Endometrial microvascular endothelial cells (primary cell): Measurements from ENCODE around the gene GPR18. TPM values are rescaled to one million over a fixed set of nuclear protein-coding genes. Genes with fewer than 3 reads are reported as not detected.

Source experiments
- in situ Hi-C: cut with HindIII; loops from 2 replicates; pipeline ENCODE4 v1.10.0; 2017; ENCODE audit warnings: low sequenced_read_pairs, low pct_unique_long_range_greater_than_20kb; ENCODE audit errors: inconsistent ontology term
- total RNA-seq: library from RNA; depleted of rRNA; stranded (reverse); fragments of >200 nt; gene quantifications from one replicate; pipeline ENCODE4 v1.2.3, GENCODE V29; 2015; ENCODE audit errors: inconsistent ontology term

The GPR18 gene
- not detected for total RNA-seq

- in situ Hi-C loops: no loop called here
Measured at GRCh38 chr13:99258210-99258860, at the start of gene GPR18. Gene GPR18, minus strand, starts transcription at chr13:99258379. Its CDS starts 2,507 bp downstream, at chr13:99255872.

DNA sequence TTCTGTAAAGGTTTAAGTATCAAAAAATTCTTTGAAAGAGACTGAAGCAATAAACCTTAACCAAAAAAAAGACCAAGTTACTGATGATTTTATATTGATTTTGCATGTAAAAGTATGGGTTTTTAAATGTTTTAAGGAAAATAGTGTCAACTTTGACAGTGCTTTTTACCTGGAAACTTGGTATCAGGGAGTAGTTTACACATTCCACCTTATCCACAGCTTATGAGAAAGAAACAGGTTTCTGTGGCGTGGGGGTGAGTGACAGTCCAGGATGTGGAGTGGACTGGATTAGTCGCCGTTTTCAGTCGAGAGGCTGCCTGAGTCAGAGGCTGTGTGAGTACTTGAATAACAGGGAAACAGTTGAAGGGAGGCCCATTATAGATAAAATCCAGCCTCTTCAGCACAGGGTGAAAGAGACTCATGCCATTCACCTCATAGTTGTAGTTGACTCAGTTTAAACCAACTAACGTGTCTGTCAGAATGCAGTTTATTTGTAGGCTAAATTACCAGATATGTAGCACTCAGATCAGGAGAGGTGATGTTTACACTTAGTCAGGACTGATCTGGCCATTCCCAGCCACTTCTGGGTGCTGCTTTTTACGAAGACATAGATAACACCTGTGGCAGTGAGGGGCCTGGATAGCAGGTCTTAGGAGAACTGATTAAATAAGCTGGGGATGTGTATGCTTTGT is 49.6 kb upstream of the GPR18 start:
- in situ Hi-C loops: no loop called here

DNA sequence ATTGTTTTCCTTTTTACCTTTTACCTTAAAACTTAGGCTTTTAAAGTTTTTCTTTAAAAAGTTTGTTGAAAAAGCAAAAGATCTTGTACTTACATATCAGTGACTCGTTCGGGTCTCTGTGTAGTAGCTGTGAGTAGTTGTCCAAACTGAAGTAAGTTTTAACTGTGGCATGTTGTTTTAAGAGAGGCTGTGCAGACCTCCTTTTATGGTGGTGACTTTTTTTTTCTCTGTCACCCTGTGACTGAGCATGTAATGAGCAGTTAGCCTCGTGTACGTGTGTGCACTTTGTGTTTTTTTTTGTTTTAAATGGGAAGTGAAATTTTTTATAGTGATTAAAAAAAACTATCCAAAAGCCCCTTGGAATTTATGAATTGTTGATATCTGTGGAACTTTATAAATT is 49.1 kb upstream of the GPR18 start, which contains the start of gene GPR183:
TSS of gene GPR183 (minus strand) at position 153 of the 400 bp plus-strand sequence. CDS start 11,254 bp downstream, outside the sequence.
- in situ Hi-C loops: no loop called here

DNA sequence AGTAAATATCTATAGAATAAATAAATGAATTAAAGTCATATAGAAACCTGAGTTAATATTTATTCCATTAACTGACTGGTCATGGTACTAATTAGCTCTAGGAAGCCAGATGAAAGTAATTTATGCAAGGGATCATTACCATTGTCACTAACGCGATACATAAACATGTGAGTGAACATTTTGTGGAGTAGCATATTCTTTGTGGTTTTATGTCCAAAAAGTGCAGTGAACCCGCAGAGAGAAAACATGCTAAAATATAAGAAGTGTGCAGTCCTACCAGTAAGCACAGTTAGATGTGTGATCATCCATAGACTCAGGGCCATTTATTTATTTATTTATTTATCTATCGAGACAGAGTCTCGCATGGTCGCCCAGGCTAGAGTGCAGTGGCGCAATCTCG is 47.4 kb upstream of the GPR18 start:
- in situ Hi-C loops: no loop called here

DNA sequence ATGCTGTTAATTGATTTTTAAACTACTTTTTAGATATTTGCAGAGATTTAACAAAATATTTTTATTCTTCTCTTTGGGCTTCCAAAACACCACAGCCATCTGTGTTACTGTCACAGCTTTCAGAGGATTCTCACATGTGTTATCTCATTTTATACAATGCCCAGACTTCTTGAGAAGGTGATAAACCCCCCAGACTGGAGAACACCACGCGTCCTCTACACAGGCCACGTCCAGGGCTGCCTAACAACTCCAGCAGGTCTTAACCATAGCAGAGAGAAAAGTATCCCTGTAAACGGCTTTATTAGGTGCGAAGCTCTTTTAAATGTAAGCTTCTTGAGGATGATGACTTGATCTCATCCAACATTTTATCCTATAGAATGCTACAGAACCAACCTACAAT is 47.0 kb upstream of the GPR18 start:
- in situ Hi-C loops: no loop called here

- in situ Hi-C loops: no loop called here
Measured at GRCh38 chr13:99304541-99304940, 46.4 kb upstream of the GPR18 start.

- in situ Hi-C loops: no loop called here
Measured at GRCh38 chr13:99303863-99304521, 45.8 kb upstream of the GPR18 start.

DNA sequence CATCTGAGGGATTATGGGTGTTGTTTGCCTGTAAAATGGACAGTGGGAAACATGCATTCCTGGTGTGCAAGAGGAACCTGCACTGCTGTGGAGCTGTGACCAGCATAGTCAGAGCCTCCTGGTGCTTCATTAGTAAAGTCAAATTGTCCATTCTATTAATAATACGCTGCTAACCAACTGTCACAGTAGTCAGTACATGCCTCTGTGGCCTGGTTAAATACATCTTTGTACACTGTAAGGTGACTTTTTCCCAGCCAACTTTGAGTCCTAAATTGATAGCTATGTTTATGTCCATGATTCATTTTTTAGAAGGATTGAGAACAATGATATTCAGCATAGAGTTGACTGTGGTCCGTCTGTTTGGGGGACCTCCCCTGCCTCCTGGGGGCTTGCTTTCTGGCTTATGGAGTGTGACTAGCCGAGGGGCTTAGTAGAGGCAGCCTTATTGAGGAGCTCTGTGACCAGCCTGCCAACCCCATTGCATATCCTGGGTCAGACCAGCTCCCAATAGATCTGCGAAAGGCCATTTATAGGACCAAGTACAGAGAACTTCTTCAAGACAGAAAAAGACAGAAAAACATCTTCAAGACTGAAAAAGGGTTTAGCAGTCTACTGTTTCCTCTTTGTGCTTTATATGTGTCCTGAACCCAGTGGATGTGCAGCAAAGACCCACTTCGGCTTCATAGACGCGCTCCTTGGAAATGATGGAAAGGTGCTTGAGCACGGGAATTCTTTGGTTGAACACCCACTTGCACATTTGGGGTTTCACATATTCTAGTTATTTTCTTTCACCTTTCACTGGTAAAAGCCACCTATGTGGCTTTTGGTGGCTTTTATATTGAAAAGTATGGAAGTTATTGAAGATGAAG is 44.7 kb upstream of the GPR18 start:
- in situ Hi-C loops: no loop called here

DNA sequence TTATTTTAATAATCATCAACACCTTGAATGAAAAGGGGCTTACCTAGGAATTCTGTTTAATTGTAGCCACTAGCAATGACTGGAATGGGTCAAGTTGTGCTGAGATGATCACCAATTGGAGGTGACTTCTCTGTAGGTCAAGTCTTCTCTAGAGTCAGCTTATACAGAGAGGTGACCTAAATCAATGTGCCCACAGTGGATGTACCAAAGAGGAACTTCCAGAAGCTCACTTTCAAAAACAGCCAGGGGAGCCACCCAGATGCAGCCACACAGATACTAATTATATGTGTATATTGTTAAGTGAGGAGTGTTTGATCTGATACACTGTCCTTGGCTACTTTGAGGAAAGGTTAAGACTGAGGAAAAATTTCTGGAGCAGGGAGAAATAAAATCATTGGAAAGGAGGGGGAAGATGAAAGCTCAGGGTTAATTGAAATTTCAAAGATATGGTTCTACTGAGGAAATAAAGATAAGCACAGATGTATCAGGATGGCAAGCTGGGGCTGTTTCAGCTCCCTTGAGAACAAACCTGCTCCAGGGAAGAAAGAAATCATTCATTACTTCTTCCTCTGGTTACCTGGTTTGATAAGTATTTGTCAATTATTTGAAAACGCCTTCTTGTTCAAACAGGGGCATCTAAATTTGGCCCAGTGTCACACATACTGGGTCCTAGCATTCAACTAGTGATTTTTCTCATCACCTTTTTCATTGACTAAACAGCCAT is 43.9 kb upstream of the GPR18 start:
- in situ Hi-C loops: no loop called here

- in situ Hi-C loops: no loop called here
Measured at GRCh38 chr13:99301056-99301838, 43.1 kb upstream of the GPR18 start.

DNA sequence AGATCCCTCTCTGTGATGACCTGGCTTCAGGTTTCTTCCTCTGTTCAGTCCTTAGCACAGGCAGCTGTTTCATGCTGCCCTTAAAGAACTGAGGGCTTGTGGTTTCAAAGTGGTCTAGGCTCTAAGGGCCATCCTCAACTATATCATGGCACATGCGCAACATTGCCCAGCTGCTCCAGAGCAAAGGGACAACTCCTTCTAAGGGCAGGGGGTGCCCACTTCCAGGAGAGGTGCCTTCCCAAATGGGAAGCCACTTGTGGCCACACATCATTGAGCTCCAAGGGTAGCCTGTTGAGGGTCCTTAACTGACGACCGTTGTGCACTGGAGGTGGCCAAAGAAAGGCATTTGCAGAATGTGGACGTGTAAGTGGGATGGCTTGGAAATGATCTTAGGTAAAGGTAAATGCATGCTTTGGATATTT is 41.8 kb upstream of the GPR18 start:
- in situ Hi-C loops: no loop called here

DNA sequence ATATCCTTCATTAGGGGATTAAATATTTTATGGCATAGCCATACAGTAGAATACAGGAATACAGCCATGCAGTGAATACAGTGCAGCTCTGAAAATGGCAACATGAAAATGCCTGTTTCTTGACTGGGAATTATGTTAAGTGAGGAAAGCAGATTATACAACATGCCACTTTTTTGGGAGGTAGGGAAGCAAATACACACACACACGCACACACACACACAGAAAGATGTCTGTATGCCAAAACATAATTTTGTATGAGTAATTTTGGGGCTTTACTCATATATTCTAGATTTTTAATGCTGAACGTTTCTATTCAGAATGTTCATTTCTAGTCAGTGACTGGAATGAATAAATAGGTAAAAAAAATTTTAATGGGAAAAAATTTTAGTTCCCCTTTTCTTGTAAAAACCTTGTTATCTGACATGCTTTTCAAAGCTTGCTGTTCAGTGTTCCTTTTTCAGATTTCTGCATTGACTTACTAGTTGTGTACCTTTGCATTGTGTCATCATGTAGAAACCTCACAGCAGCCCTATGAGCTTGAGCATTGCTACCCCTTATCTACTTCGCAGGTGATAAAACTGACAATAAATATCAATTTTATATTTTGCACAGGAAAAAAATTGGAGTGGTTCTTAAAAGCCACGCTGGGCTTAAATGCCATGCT is 41.2 kb upstream of the GPR18 start:
- in situ Hi-C loops: no loop called here

GRCh38 chr13:99298056-99298455 is 39.9 kb upstream of the GPR18 start:
- in situ Hi-C loops: no loop called here

GRCh38 chr13:99297331-99297730 is 39.2 kb upstream of the GPR18 start:
- in situ Hi-C loops: no loop called here

DNA sequence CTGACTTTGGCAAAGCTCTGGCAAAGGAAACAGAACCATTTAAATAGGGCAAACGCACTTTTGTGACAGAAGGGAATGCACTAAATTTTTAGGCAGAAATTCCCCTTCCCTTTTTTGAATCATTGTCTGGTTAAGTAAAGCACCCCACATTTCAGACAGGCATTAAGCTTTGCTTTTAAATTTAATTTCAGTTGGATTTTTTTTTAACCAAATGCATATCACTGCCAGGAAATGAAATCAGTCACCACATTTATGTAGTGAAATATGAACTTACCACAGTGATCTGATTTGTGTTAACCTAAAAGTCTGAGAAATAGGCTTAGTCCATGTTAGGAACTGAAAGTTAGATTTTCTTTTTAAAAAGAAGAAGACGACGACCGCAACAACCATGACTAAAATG is 38.2 kb upstream of the GPR18 start:
- in situ Hi-C loops: no loop called here

DNA sequence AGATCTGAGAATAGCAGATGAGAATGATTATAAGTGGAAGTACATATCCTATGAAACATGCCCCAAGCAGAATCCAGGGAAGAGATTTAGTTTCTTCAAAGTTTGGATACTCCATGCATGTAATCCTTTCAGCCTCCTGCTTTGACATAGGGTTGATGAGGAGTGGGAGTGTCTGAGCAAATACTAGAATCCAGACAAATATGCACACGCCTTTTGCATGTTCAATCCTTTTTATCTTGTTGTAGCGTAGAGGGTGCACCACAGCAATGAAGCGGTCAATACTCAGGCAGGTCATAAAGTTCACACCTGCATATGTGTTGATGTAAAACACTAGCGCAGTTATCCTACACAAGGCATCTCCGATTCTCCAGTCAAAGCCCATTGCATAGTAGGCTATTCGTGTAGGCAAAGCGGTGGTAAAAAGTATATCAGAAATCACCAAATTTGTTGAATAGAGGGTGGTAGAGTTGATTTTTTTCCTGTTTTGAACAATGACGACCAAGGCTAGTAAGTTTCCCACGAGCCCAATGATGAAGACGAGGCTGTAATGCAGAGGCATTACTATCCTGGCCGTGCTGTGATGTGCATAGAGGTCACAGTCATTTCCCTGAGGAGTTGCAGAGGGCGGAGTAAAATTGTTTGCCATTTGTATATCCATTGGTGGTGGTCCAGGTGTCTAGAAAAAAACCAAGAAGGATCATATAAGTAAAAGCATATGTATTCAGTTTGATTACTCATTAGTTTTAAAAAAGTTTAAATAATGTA is 37.5 kb upstream of the GPR18 start:
- in situ Hi-C loops: no loop called here

GRCh38 chr13:99294958-99295357 is 36.8 kb upstream of the GPR18 start:
- in situ Hi-C loops: no loop called here
